T-helper 2 cell treated with Interferon-gamma antibody and Interleukin-4, amounts not matched to agents 5 μg/mL and 100 μg/mL, for 36 hours (primary cell): ENCODE results near the gene CADM3.

Source experiments
- DNase-seq: peaks from one replicate; pipeline ENCODE4 v3.0.0; 2021; ENCODE audit warnings: low spot score
- H3K27ac Mint-ChIP-seq: one replicate; pipeline ENCODE4 v1.8.0; 2021; ENCODE audit warnings: mild to moderate bottlenecking, mixed read lengths
- H3K27me3 Mint-ChIP-seq: one replicate; pipeline ENCODE4 v1.8.0; 2021; ENCODE audit warnings: low read depth, mixed read lengths
- H3K36me3 Mint-ChIP-seq: one replicate; pipeline ENCODE4 v1.8.0; 2021; ENCODE audit warnings: low read depth, mixed read lengths
- H3K4me1 Mint-ChIP-seq: one replicate; pipeline ENCODE4 v1.8.0; 2021; ENCODE audit warnings: low read depth, mixed read lengths
- H3K4me3 Mint-ChIP-seq: one replicate; pipeline ENCODE4 v1.8.0; 2022; ENCODE audit warnings: mild to moderate bottlenecking, moderate library complexity, mixed read lengths
- H3K9me3 Mint-ChIP-seq: one replicate; pipeline ENCODE4 v1.8.0; 2021; ENCODE audit warnings: mixed read lengths

The CADM3 gene, protein sequence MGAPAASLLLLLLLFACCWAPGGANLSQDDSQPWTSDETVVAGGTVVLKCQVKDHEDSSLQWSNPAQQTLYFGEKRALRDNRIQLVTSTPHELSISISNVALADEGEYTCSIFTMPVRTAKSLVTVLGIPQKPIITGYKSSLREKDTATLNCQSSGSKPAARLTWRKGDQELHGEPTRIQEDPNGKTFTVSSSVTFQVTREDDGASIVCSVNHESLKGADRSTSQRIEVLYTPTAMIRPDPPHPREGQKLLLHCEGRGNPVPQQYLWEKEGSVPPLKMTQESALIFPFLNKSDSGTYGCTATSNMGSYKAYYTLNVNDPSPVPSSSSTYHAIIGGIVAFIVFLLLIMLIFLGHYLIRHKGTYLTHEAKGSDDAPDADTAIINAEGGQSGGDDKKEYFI

DNA sequence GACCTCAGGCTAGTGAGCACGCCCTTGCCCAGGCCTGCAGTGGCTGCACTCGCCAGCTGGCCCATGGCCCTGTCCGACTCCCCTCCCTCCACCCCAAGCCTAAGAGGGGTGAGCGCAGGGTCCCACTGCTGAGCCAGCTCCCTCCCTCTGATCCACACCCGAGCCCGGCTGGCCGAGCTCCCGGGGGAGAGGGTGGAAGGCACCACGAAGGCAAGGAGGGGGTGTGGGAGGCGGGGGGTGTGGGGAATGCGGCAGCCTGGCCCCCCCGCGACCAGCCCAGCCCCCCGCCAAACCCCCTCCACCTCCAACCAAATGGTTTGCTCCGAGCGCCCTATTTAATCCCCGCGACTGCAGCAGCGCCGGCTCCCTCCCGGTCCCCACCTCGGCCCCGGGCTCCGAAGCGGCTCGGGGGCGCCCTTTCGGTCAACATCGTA, at the start of gene CADM3:
Gene CADM3, plus strand, starts transcription at position 362 of the 434 bp plus-strand sequence. CDS start 151 bp downstream, outside the sequence.
- Mint-ChIP-seq H3K36me3 (no peaks in the 10 kb centered on the region), H3K4me1 (peaks cover 2% of the 10 kb centered on the region)

DNA sequence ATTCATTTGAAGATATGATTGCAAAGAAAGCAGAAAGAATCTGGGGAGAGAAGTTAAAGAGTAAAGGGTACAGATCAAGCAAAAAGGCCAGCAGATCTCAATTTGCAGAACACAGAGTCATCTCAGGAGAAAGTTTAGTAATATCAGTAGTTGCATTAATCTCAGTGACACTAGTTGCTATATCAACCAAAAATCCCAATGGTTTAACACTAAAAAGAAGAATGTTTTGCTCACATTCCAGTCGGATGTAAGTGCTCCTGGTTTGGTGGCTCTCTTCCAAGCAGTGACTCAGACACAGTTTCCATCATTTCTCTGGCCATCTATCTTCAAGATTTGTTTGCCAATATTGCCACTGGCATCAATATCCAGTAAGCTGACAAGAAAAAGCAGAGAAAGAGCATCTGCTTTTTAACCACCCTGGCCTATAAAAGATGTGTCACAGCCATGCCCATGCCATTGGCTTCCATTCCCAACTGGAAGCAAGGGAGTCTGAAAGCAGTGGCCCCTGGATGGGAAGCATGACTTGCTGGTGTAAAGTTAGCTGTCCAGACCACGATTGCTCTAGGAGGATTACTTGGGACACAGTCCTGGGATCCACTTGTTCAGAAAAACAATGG, 49.3 kb upstream of the CADM3 start:
- no peaks in the 10 kb centered on the region for H3K36me3 Mint-ChIP-seq
- H3K27ac Mint-ChIP-seq, result no peak overlapping the region
- H3K9me3 Mint-ChIP-seq, result no peaks in the 10 kb centered on the region
- H3K27me3 Mint-ChIP-seq, result peaks cover 40% of the 10 kb centered on the region
- no peak overlapping the region for H3K4me3 Mint-ChIP-seq
- no peak for DNase-seq
- peaks cover 2% of the 10 kb centered on the region for H3K4me1 Mint-ChIP-seq

More for the DNA sequence above, at the start of gene CADM3:
- no peaks in the 10 kb centered on the region for H3K9me3 Mint-ChIP-seq
- no peak within 1 kb of the TSS for H3K4me3 Mint-ChIP-seq
- no peak within 1 kb of the TSS for H3K27ac Mint-ChIP-seq
- DNase-seq, result no peak
- H3K27me3 Mint-ChIP-seq, result peaks cover 58% of the 10 kb centered on the region

DNA sequence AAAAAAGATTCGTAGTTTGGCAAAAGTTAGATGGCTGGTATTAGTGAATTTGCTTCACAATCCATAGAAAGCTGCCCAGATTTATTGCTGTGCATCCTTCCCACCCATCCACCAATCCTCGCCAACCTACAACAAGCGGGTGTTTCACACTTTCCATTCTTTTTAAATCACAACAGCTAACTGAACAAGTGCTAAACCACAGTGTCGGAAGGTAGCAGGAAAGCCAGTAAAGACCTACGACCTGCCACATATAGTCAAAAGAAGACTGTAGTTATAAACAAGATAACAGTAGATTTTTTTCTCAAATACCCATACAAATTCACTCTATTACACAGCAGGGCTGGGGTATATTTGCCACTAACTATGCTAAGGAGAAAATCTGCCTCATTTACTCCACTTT, 47.8 kb upstream of the CADM3 start:
- Mint-ChIP-seq H3K27ac (no peak overlapping the region), H3K4me1 (peaks cover 2% of the 10 kb centered on the region), H3K27me3 (peaks cover 35% of the 10 kb centered on the region), H3K36me3 (no peaks in the 10 kb centered on the region), H3K9me3 (no peaks in the 10 kb centered on the region), H3K4me3 (no peak overlapping the region)
- no peak for DNase-seq

DNA sequence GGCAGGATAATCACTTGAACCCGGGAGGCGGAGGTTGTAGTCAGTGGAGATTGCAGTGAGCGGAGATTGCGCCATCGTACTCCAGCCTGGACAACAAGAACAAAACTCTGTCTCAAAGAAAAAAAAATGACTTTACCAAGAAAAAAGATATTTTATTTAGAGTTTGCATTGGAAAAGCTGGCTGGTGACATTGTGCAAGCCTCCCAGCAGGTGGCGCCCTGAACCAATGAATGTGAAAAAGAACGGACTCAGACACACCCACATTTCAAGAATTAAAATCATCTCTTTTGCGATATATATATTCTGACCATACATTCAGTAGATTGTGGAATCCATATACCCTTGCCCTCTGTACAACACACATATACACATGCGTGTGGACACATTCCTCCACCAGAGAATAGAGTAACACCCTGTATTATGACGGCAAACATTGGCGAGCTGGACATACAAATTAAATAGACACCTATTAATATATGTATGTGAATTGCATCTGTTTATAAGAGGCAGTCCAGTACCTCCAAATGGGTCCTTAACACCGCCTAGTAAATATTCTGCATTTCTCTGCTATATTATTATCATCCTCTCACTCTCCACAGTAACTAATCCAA, 39.0 kb upstream of the CADM3 start:
- H3K27me3 Mint-ChIP-seq, result peaks cover 3% of the 10 kb centered on the region
- H3K36me3 Mint-ChIP-seq, result no peaks in the 10 kb centered on the region
- no peaks in the 10 kb centered on the region for H3K9me3 Mint-ChIP-seq
- H3K4me3 Mint-ChIP-seq, result no peak overlapping the region
- no peaks in the 10 kb centered on the region for H3K4me1 Mint-ChIP-seq
- DNase-seq, result peak; percentile 23
- H3K27ac Mint-ChIP-seq, result no peak overlapping the region

DNA sequence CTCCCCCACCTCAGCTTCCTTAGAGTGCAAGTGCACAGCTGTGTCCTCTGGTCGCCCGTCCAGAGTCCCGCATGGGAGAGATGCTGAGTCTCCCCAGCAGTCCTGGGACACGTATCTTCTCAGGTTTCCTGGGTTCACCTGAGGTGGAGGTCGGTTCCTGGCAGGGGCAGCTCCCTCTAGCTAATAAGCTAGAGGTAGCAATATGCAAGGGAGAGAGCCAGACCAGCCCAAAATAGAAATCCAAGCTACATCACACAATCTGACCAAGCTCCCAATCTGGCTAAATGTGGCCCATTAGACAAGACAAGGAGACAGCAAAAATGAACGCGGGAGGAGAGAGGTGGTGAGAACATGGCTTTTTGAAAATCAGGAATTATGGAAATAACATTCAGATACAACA, 30.9 kb upstream of the CADM3 start:
- H3K27me3 Mint-ChIP-seq, result peaks cover 12% of the 10 kb centered on the region
- H3K27ac Mint-ChIP-seq, result no peak overlapping the region
- DNase-seq, result no peak
- H3K36me3 Mint-ChIP-seq, result no peaks in the 10 kb centered on the region
- H3K4me3 Mint-ChIP-seq, result no peak overlapping the region
- no peaks in the 10 kb centered on the region for H3K4me1 Mint-ChIP-seq
- no peaks in the 10 kb centered on the region for H3K9me3 Mint-ChIP-seq

DNA sequence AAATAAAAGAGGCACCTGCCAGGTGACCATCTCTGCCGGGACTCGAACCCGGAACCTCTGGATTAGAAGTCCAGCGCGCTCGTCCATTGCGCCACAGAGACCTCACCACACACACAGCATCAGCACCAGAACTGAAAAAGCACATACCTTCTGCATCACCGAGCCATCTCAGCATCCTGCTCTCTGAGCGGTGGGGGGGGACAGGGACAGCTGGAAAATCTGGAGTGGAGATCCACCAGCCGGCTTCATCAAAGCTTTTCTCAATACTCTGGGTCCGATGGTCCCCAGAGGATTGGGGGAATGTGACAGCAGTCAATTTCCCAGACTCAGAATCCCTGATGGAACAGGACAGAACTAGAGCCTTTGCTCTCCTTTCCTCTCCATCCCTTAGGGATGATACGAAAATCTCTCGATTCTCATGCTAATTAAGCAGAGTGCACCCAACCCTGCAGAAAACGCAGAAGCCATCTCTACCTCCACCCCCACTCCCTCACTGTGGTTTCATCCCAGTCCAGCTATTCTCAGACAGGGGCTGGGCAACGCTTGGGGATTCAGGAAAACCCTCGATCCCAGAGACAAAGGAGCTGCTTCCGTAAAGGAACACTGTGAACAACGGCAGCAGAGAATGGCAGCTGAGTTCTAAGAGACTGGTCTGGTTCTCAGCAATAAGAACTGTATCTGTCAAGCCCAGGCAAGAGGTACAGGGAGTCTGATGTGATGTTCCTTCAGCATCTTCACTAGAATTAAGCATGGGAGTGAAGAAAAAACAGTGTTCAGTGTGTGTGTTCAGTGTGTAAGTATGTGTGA, 29.6 kb upstream of the CADM3 start:
- H3K9me3 Mint-ChIP-seq, result no peaks in the 10 kb centered on the region
- no peaks in the 10 kb centered on the region for H3K36me3 Mint-ChIP-seq
- no peaks in the 10 kb centered on the region for H3K4me1 Mint-ChIP-seq
- no peak overlapping the region for H3K27ac Mint-ChIP-seq
- H3K4me3 Mint-ChIP-seq, result no peak overlapping the region
- H3K27me3 Mint-ChIP-seq, result peaks cover 9% of the 10 kb centered on the region
- DNase-seq, result no peak

DNA sequence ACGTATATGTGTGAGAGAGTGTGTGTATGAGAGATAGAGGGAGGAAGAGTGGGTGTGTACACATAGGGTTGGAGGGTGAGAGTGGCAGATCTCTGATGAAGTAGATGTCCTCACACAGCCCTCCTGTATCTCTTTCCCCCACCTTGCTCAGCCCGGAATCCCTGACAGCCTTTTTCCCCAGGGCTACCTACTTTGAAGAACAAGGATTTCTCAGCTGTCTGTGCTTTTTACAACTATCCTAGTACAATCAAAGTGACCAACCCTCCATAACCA, 29.1 kb upstream of the CADM3 start:
- Mint-ChIP-seq H3K36me3 (no peaks in the 10 kb centered on the region), H3K9me3 (no peaks in the 10 kb centered on the region), H3K4me3 (no peak overlapping the region)

DNA sequence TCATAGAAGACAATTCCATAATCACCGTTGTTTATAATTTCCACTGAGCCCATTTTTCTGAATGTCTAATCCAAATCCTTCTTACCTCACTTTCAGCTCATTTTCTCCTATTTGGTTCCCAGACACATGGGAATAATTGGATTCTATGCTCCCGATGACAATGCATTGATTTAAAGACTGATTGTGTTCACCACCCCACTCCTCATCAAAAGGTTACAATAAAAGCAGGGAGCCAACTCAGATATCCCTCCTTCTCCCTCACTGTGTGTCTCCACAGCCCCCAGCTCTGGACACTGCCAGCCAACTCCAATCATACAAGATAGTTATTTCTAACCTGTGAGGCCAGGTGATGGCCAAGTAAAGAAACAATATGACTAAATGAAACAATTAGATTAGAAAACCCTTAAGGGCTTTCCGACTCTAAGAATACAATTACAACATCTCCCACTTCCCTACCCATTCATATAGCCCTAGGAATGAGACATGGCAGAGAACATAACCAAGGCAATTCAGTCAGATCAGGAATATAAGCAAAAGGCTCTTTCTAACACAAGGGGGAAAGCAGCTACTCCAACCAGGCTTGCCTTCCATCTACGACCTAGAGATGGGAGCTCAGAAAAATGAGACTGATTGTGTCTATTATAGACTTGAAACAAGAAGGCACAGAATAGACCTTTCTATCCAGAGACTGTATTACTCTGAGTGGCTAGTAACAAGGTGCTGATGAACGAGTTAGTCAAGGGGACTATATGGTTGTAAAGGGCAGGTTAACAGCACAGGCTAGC, 28.5 kb upstream of the CADM3 start:
- Mint-ChIP-seq H3K27me3 (peaks cover 9% of the 10 kb centered on the region), H3K4me3 (no peak overlapping the region), H3K36me3 (no peaks in the 10 kb centered on the region), H3K27ac (no peak overlapping the region), H3K4me1 (no peaks in the 10 kb centered on the region), H3K9me3 (no peaks in the 10 kb centered on the region)
- no peak for DNase-seq

More for the DNA sequence above, 29.1 kb upstream of the CADM3 start:
- H3K27ac Mint-ChIP-seq, result no peak overlapping the region
- no peaks in the 10 kb centered on the region for H3K4me1 Mint-ChIP-seq
- DNase-seq, result no peak
- peaks cover 9% of the 10 kb centered on the region for H3K27me3 Mint-ChIP-seq

DNA sequence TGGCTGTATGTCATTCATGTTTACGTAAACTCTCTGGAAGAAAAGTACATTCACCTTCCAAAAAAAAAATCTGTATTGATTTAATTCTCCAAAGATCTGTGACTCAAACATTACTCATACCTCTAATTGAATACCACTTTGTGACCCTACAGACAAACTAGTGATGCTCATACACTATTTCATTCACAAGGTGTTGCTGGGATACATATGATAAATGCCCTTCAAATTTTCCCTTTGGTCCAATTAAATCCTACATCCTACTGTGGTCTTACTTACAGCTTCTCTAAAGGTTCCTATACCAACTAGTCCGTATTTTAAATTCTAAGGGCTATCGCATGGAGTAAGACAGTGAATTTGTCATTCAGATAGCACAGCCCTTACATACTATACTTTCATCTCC, 26.8 kb upstream of the CADM3 start:
- peaks cover 7% of the 10 kb centered on the region for H3K27me3 Mint-ChIP-seq
- no peaks in the 10 kb centered on the region for H3K4me1 Mint-ChIP-seq
- H3K9me3 Mint-ChIP-seq, result no peaks in the 10 kb centered on the region
- no peak overlapping the region for H3K4me3 Mint-ChIP-seq
- H3K36me3 Mint-ChIP-seq, result no peaks in the 10 kb centered on the region
- no peak overlapping the region for H3K27ac Mint-ChIP-seq
- no peak for DNase-seq

DNA sequence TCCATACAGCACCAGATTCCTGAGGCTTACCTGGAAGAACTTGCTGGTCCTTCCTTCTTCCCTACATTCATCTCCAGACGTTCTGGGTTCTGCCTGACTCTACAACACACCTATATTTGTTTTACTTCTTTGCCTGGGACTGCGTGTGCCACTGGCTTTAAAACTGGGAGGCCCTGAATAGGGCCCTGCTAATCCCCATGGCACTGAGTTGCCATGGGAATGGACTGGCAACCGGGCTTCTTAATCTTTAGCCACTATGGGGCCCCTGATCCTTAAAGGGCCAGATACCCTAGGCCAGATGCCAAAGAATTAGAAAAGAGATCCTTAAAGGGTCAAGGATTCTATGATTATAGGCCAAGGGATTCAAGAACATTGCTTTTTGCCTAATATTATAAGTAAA, 24.4 kb upstream of the CADM3 start:
- H3K4me1 Mint-ChIP-seq, result no peaks in the 10 kb centered on the region
- DNase-seq, result no peak
- no peaks in the 10 kb centered on the region for H3K36me3 Mint-ChIP-seq
- H3K9me3 Mint-ChIP-seq, result no peaks in the 10 kb centered on the region
- H3K27me3 Mint-ChIP-seq, result peaks cover 7% of the 10 kb centered on the region
- H3K4me3 Mint-ChIP-seq, result no peak overlapping the region
- no peak overlapping the region for H3K27ac Mint-ChIP-seq

DNA sequence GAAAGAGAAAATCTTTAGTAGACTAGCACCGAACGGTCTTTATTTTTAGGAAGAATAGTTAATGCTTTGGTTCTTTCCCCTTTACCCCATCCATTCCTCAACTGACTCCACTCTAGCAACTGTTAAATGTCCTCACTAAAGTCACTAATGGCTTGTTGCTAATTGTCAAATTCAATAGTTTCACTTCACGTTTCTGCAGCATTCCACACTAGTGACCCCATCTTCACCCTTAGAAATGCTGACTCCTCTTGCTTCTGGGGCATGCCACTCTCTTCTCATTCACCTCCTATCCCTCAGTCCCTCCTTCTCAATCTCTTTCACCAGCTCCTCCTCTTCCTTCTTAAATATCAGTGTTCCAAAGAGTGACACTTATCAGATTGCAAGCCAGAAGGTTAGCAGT, 19.4 kb upstream of the CADM3 start:
- H3K27ac Mint-ChIP-seq, result no peak overlapping the region
- no peak overlapping the region for H3K4me3 Mint-ChIP-seq
- H3K27me3 Mint-ChIP-seq, result peaks cover 7% of the 10 kb centered on the region
- no peaks in the 10 kb centered on the region for H3K9me3 Mint-ChIP-seq
- H3K4me1 Mint-ChIP-seq, result no peaks in the 10 kb centered on the region
- no peak for DNase-seq
- H3K36me3 Mint-ChIP-seq, result no peaks in the 10 kb centered on the region

DNA sequence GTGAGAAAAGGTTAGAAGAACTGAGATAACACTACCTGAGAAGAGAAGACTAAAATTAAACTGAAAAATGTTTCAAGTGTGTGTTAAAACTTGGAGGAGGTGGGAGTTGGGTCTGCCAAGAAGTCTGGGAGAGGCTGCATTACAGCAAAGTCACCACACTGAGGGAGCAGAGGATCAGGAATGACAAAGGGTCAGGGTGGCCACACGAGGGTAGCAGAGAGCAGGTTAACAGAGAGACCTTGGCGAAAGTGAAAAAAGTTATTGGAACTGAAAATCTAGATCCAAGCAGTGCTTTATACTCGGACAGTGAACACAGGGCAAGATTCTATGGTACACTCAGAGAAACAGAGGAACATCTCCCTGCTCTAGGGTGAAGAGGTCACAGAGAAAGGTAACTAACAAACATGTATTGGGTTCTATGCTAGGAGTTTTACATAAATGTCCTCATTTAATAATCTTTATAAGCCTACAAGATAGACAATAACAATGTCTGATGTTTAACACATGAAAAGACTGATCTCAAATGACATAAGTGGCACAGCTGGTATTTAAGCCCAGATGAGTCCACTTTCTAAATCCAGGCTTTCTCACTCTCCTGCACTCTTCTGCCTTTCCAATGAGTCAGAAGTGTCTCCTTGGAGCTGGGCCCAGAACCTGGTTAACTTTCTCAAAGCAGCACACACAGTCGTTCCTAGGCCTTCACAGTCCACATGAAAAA, 10.3 kb upstream of the CADM3 start:
- Mint-ChIP-seq H3K4me3 (no peak overlapping the region), H3K9me3 (no peaks in the 10 kb centered on the region), H3K36me3 (no peaks in the 10 kb centered on the region), H3K4me1 (no peaks in the 10 kb centered on the region), H3K27ac (no peak overlapping the region), H3K27me3 (peaks cover 12% of the 10 kb centered on the region)
- peak; percentile 44 for DNase-seq

DNA sequence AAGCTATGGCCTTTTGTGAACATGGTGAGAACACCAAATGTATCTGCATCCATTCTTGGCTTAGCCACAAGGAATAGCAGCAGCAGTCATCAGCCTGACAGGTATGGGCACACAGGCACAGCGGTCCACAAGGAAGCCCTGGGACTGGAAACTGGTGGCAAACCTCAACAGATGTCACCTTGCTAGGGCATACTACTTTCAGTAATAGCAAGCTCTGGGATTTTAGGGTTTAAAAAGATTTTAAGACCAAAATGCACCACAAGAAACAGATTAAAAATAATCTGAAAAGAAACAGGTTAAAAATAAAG, 9.7 kb upstream of the CADM3 start:
- no peaks in the 10 kb centered on the region for H3K9me3 Mint-ChIP-seq
- no peak for DNase-seq
- H3K4me1 Mint-ChIP-seq, result no peaks in the 10 kb centered on the region
- H3K4me3 Mint-ChIP-seq, result no peak overlapping the region
- no peak overlapping the region for H3K27ac Mint-ChIP-seq
- peaks cover 15% of the 10 kb centered on the region for H3K27me3 Mint-ChIP-seq
- no peaks in the 10 kb centered on the region for H3K36me3 Mint-ChIP-seq
